ENCODE data around the gene CCDC106. TPM values are rescaled to one million over a fixed set of nuclear protein-coding genes. Genes with fewer than 3 reads are reported as not detected.

CCDC106 gene
- total RNA-seq, 1 donor from 2014 or later = 17.9 TPM

- TF ChIP-seq, protein P1, sequence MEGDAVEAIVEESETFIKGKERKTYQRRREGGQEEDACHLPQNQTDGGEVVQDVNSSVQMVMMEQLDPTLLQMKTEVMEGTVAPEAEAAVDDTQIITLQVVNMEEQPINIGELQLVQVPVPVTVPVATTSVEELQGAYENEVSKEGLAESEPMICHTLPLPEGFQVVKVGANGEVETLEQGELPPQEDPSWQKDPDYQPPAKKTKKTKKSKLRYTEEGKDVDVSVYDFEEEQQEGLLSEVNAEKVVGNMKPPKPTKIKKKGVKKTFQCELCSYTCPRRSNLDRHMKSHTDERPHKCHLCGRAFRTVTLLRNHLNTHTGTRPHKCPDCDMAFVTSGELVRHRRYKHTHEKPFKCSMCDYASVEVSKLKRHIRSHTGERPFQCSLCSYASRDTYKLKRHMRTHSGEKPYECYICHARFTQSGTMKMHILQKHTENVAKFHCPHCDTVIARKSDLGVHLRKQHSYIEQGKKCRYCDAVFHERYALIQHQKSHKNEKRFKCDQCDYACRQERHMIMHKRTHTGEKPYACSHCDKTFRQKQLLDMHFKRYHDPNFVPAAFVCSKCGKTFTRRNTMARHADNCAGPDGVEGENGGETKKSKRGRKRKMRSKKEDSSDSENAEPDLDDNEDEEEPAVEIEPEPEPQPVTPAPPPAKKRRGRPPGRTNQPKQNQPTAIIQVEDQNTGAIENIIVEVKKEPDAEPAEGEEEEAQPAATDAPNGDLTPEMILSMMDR (conservative IDR thresholded peaks at IDR 0.05; ENCODE audit: low read depth, low read length) = no peak
- no peak for DNase-seq (ENCODE audit: low read depth)
- H3K4me3 ChIP-seq (ENCODE audit: low read depth, low read length) = no peak overlapping the region
Observed at GRCh38 chr19:55684946-55685681, 37.1 kb downstream of the CCDC106 start.

DNA sequence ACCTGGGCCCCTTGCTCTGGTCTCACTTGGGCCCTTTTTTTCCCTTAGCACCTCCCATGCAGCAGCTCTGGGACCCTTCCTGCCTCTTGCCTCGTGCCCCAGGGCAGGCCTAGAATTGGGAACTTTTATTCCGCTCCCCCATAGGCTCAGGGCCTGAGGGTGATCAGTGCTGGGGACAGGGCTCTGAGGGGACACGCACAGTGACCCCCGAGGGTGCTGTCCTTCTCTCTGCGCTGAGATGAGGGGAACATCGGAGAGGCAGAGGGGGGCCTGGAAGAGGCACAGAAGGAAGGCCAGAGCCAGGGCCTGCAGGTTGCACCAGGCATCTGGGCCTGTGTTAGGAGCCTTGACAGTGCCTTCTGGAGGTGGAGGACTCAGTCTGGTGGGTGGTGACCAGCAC, 37.8 kb downstream of the CCDC106 start:
- no peak overlapping the region for H3K4me3 ChIP-seq (ENCODE audit: low read depth, low read length)
- DNase-seq (ENCODE audit: low read depth) = no peak
- TF ChIP-seq, protein P1 (conservative IDR thresholded peaks at IDR 0.05; ENCODE audit: low read depth, low read length) = no peak

- TF ChIP-seq, protein P1 (conservative IDR thresholded peaks at IDR 0.05; ENCODE audit: low read depth, low read length) = no peak
- H3K4me3 ChIP-seq (ENCODE audit: low read depth, low read length) = no peak overlapping the region
- no peak for DNase-seq (ENCODE audit: low read depth)
Observed at GRCh38 chr19:55686311-55687050, 38.5 kb downstream of the CCDC106 start.

GRCh38 chr19:55687281-55688201, 39.5 kb downstream of the CCDC106 start:
- TF ChIP-seq, protein P1 (conservative IDR thresholded peaks at IDR 0.05; ENCODE audit: low read depth, low read length) = no peak
- DNase-seq (ENCODE audit: low read depth) = no peak

GRCh38 chr19:55688422-55689218, 40.6 kb downstream of the CCDC106 start:
- H3K4me3 ChIP-seq (ENCODE audit: low read depth, low read length) = no peak overlapping the region
- no peak for DNase-seq (ENCODE audit: low read depth)
- TF ChIP-seq, protein P1 (conservative IDR thresholded peaks at IDR 0.05; ENCODE audit: low read depth, low read length) = no peak

More at GRCh38 chr19:55687281-55688201, 39.5 kb downstream of the CCDC106 start:
- no peak overlapping the region for H3K4me3 ChIP-seq (ENCODE audit: low read depth, low read length)

Measured in epithelial cell of proximal tubule (primary cell).